GM19467 (cell line): ENCODE results near the gene CRACDL.

Experiments used
- ATAC-seq: cut with Tn5 transposase; IDR thresholded peaks from one replicate; pipeline ENCODE4 v1.9.1; 2021; ENCODE audit warnings: mild to moderate bottlenecking, moderate library complexity; ENCODE audit not compliant: unreplicated experiment

CRACDL gene

DNA sequence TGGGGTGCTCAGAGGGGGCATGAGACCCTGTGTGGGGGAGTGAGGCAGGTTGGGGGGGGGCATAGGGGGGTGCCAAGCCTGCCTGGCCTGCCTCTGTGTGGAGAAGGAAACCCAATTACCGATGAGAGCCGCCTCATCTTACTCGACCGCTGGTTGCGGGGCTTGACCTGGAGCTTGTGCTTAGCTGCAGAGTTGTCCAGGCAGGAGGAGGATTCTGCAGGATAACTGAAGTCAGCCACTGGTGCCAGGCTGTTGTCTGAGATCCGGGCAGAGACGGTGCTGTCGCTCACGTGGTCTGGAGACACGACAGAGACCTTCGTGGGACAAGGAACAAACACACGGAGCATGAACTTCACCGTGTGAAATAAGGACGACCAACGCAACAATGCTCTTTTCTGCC lies 109.2 kb downstream of the CRACDL start:
- ATAC-seq: no peak

DNA sequence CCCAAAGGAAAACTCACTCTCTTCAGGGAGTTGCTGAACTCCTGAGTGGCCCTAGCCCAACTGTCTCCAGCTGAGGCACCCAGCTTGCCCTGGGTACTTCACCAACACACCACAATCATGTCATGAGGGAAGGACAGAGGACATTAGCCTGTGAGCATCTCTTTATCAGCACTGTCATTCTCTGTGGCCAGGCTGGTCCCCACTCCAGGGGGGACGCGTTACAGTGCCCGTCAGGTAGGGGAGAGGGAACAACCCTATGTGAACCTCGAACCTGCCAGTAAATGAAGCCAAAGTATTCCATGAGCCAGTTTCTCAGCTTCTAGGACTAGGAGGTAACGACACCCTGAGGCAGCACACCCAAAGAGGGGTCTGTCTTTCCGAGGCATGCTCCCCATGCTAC lies 110.2 kb downstream of the CRACDL start:
- no peak for ATAC-seq

DNA sequence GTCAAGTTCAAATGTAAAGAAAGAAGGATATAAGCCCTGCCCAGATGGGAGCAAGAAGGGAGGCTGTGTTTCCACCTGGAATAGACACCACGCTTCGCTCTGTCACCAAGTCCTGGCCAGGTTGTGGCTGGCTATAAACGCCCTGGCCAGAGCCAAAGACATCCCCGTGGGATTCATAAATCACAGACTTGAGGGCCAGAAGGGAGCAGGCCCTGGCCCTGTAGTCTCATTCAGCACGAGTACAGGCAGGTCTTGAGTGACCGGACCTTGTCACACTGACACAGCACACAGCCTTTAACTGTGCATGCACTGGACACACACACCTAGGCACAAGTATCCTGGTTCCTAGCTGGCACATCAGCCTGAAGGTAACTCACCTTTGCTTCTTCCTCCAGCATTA lies 110.6 kb downstream of the CRACDL start:
- ATAC-seq: no peak

DNA sequence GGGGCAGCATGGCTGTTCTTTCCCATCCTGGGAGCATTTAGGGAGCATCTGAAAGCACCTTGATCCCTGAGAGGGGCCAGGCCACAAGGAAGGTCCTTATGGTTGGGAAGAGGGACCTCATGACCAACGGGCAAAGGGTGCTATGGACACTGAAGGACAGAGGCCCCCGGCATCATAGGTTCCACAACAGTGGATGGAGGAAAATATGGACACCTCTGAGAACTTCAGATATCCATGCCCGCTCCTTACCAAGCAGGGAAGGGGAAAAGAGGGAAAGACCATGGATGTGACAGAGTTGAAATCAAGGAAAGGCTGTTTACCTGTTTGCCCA lies 111.0 kb downstream of the CRACDL start:
- ATAC-seq: no peak

DNA sequence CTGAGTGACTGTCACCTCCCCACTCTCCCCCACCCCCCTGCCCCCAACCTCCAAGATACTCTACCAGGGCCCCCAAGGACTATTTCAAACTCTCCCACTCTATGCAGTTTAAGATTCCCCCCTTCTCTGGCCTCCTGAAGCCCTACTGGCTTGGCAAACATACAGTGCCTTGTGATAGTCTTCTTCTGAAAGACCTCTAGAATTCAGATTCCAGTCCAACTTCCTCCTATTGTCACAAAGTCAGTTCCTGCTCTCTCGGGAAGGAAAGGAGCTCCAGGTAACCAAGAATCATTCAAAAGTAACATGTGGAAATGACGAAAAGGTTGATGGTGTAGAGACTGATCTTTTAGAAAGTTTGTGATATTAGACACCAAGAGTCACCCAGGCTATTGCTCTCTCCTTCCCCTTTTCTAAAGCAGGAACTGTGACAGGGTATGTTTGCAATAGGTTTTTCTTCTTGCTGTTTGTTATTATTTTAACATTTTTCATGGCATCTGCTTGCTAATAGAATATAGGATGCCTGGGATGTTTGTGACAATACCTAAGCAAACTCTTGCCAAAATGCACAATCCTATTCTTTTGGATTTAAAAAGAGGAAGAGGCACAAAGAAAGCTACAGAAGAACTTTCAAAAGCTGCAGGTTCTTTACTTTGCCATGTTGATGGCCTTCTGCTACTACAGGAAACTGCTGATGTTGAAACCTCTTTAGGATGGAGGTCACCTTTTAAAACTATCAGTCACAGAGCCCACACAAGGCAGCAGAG lies 111.6 kb downstream of the CRACDL start:
- ATAC-seq: no peak

DNA sequence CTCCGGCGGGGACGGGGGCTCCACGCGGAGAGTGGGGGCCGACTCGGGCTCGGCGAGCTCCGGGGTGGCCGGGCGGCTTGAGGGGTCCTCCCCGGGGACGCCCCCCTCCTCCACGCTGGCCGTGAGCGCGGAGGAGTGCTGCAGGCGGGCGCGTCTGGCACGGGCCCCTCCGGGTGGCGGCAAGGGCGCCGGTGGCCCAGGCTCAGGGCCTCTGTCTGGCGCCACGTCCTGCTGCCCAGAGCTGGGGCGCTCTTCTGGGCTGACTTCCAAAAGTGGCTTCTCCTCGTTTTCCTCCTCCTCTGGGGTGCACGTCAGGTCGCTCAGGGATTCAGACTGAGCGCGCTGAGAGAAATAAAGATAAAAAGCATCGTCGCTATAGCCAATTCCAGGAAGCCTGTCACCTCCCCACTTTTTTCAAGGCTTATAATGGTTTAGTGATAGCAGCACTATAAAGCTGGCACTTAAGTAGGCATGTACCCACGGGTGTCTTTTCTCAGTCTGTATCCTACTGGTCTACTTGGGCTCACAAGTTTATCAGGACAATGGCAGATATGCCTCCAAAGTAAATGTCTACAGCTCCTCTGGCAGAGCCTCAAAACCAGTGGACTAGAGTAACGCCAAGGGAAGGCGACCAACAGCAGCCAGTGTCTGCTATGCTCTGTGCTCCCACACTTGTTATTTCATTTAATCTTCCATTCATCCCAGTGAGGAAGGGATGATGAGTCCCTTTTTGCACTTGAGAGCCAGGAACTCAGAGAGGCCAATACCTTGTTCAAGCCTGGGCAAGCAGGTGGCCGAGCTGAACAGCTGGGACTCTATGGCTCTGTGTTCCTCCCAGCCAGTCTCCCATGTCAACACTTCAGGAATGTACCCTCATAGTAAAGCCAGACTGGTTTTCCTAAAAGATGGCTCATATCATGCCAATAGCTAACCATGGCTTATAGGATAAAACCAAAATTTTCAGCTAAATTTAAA lies 112.5 kb downstream of the CRACDL start:
- no peak for ATAC-seq

DNA sequence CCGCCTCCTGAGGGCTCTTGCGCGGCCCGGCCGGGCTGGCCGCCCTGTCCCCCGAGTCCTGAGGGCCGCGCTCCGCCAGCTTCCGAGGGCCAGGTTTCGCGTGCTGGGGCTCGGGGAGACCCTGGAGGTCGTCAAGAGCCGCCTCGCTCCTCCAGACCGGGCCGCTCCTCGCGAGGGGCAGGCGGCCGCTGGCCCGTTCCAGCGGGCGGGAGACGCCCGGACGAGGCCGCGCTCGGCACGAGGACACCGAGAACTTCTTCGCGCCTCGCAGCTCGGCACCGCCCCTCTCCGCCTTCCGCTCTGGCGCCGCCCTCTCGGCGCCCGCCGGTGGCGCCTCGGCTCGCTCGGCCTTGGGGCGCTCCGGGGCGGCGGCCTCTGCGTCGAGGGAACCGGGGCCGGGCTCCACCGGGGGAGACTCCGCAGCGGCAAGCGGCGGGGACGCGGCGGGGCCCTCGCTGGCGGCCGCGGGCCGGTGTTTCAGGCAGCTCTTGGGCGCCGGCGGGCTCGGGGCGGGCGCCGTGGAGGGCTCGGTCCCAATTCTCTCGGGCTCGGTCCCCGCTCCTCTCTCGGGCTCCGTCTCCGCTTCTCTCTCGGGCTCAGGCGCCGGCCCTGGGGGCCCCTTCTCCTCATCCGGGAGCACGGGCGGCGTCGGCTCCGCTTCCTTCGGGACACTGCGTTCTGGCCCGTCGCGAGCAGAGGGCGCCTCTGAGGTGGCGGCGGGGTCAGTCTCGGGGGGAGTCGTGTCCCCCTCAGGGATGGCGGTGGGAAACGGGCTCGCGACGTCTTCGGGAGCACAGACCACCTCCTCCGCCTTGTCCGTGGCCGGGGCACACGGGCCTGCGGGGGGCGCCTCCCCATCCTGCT lies 113.5 kb downstream of the CRACDL start:
- ATAC-seq: no peak

DNA sequence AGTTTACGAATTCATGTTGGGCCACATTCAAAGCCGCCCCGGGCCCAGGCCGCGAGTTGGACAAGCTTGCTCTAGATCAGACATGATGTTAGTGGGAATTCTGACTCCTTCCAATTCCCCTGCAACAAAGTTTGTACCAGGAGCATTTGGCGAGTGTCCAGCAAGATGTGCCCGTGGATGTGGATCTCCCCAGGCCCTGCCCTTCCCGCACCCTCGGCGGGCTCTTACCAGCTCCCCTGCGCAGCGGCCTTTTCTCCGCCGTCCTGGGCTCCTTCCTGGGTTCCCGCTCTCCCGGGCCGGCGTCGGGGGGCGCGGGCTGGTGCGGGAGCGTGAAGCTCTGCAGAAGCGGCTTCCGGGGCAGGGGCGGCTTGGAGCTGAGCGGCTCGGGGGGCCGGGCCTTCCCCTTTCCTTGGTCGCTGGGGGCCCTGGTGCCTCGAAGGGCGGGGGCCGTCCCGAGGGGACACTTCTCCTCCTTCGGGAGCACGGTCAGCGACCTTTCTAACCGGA lies 114.3 kb downstream of the CRACDL start:
- ATAC-seq: no peak

DNA sequence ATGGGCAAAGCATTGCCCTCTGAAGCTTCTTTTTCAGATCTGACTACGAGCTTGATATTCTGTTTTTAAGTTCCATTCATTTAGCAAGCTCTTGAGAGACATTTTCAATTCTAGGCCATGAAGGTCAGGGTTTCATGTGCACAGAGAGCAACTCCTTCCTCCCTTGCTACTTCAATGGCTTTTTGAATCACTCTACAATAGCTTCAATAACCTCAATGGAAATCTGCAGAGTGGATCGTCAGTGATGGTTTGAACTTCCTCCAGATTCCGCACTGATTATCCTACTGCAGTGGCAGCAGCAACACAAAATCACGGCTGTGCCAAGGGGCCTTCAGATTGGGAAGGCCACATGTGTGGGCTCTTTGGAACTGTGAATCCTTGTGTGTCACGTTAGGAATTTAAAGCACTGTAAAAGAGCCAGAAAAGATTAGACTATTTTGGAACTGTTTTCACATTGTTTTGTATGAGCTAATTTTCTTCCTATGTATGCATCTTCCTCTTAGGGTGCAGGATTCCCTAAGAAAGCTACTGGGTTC lies 116.7 kb downstream of the CRACDL start:
- no peak for ATAC-seq

DNA sequence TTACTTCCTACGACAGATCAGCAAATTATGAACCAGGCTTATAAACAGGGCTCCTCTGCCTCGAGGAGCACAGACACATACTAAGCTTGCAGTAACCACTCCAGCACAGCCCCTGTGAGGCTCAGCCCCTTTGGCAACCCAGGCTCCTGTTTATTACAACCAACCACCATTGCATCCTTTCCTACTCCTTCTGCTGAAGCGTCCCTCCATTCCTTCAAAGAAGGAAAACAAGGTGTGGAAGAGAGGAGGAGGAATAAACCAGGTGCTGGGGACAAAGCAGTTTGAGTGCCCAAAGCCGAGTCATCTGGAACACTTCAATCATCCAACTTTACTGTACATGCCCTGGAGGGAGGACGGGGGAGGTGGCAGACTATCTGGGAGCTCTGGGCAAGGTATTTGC lies 117.9 kb downstream of the CRACDL start:
- no peak for ATAC-seq

DNA sequence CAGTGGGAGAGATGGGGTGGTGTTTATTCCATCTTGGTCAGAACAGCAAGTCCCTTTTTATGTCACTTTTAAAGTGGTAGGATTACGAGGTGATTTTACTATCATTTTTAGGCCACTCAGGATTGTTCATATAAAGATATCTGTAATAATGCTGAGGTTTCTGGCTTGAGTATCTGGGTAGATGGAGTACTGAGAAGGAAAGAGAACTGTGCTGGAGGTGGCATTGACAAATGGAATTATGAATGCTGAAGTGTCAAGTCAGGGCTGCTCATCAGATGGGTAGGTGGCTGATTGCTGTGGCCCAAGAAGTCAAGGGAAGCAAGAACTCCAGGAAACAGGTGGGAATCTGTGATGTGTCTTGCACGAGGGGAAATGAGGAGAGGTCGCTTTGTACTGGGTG lies 119.7 kb downstream of the CRACDL start:
- ATAC-seq: no peak

DNA sequence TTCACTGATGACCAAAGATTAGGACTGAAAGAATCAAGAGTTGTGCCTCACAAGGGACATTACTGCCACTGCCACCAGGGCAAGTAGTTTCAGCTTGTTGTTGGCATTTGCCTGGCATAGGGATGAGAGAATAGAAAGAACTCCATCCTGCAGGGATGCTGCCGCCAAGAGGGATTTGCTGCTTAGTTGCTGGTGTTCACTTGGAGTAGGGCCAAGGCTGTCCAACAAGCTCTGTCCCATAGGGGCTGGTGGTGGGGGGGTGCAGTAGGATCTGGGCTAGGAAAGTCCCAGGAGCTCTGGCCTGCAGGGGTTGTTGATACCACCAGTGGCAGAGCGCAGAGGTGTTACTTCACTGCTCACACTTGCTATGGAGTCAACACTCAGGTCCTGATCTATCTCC lies 120.2 kb downstream of the CRACDL start:
- ATAC-seq: no peak

DNA sequence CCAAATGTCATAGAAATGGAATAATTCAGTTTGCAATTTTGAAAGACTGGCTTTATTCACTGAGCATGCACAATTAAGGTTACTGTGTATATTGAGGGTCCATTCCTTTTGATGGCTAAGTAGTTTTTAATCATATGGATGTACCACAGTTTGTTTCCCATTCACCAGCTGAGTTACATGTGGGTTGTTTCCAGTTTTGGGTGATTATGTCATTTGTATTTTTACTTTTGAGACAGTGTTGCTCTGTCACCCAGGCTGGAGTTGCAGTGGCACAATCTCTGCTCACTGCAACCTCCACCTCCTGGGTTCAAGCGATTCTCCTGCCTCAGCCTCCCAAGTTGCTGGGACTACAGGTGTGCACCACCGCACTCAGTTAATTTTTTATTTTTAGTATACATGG lies 124.3 kb downstream of the CRACDL start:
- ATAC-seq: no peak

DNA sequence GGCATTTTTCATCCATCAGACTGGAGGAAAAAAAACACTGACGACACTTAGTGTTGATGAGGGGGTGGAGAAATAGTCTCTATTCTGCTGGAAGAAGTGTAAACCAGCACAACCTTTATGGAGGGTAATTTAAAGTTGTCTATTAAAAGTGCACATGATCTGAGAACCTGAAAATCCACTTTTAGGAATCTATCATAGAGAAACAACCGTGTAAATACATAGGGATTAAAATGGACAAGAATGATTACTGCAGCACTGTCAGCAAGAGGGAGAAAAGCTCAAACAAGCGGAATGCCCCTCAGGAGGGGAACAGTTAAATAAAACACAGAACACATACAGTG lies 125.5 kb downstream of the CRACDL start:
- ATAC-seq: no peak

DNA sequence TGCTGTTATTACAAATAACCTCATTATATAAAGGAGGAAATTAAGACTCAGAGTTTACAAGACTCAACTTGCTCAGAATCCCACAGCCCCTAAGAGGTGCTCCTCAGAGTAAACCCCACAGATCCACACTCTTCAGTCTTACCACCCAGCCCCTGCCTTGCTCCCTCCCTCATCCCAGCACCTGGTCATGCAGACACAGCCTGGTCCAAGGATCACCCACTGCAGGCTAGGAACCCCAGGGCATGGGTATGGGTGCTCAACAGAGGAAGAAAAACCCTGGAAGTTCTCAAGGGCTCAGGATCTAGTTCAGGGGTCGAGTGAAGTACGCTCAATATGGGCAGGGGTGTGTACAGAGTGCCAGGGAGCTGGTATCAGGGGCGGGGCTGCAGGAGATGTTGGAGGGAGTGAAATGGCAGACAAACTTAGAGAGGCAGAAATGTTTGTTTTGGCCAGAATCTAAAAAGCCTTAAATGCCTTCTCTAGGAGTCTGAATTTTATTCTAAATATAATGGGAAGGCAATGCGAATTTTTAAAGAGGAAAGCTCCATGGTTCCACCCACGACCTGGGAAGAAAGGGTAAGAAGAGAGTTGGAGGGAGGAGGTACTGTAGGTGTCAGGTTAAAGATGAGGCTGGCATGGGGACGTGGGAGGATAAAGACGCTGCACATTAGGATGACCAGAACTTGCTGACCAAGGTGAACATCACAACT lies 126.0 kb downstream of the CRACDL start:
- no peak for ATAC-seq

DNA sequence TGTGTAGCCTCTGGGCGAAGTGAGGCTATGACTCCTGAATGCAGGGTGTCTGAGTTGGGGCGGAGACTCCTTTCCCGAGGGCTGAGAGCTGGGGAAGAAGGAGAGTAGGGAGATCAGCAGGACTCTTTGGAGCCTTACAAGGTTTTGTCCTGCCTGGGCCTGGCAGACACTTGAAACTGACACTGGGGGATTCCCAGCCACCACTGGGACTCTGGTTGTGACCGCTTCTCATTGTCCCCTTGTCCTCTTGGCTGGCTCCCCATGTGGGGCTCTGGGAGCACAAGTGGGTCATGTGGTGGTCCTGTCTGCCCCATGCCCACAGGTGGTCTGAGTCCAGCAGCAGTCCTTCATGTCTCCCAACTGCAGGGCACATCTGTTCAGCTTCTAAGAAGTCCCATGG lies 126.9 kb downstream of the CRACDL start:
- ATAC-seq: no peak

DNA sequence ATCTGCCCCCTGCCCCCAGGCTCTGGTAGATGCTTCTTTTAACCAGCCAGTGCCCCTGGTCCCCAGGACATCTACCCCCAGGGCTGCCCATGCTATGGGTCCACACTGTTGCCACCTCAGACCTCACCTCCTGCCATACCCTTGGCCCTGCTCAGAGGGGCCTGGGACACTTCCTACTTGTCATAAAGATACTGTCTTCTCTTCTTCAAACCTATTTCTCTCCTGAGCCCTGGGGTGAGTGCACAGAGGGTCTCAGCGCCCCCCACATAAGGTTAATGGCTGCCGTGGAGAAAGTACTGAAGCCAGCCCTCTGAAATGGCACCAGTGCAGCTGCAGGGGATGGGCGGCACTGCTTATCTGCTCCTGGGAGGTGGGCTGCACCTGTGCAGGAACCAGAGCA lies 127.5 kb downstream of the CRACDL start:
- ATAC-seq: no peak

DNA sequence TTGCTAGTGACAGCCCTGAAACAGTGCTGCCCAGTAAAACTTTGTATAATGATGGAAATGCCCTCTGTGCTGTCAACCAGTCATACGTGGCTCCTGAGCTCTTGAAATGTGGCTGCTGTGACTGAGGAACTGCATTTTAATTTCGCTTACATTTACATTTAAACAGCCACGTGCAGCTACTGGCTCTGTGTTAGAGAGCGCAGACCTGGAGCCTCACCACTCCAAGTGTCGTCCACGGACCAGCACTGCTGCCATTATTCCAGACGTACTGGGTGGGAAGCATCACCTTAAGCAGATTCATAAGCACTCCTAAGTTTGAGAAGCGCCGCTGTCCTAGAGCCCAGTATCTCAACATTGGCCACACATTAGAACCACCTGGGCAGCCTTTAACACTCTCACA lies 128.1 kb downstream of the CRACDL start:
- ATAC-seq: no peak

DNA sequence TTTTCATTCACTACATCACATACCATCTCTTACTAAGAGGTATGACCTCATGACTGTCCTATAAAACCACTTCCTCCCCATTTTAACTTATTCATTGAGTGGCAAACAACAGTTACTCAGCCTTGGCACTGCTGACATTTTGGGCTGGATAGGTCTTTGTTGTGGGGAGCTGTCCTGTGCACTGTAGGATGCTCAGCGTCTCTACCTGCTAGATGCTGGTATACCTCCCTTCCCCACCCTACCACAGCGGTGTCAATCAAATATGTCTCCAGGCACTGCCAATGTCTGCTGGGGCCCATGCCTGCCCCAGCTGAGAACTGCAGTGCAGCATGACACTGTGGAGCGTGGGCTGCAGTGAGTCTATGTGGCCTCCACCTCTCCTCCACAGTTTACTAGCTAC lies 128.8 kb downstream of the CRACDL start:
- ATAC-seq: no peak

DNA sequence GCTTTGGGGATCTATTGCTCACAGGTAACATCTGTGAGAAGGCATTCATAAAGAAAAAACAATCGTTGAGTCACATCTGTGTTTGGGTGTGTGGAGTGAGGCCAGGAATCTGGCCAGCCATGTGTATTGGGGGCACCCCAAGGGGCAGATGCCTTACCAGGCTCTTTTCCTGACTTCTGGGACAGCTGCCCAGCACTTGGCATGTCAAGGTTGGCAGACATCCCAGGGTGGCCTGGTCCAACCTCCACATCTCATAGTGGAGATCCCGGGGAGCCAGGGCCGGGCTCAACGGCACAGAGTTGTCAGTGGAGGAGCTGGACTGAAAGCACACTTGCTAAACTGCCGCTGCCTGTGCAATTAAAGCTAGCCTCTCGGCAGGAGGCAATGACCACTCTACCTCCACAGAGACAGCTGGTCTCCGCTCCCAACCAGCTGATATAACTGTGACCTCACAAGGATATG lies 129.8 kb downstream of the CRACDL start:
- ATAC-seq: no peak
